ENCODE data around the gene SLC49A4. TPM values are rescaled to one million over a fixed set of nuclear protein-coding genes. Genes with fewer than 3 reads are reported as not detected.
A peak's percentile ranks its signal among the peaks of the same experiment; 100 is the strongest.

Gene SLC49A4
- total and polyA plus RNA-seq, 12 donors = 3.1 to 19.7 (median 15.3) TPM

DNA sequence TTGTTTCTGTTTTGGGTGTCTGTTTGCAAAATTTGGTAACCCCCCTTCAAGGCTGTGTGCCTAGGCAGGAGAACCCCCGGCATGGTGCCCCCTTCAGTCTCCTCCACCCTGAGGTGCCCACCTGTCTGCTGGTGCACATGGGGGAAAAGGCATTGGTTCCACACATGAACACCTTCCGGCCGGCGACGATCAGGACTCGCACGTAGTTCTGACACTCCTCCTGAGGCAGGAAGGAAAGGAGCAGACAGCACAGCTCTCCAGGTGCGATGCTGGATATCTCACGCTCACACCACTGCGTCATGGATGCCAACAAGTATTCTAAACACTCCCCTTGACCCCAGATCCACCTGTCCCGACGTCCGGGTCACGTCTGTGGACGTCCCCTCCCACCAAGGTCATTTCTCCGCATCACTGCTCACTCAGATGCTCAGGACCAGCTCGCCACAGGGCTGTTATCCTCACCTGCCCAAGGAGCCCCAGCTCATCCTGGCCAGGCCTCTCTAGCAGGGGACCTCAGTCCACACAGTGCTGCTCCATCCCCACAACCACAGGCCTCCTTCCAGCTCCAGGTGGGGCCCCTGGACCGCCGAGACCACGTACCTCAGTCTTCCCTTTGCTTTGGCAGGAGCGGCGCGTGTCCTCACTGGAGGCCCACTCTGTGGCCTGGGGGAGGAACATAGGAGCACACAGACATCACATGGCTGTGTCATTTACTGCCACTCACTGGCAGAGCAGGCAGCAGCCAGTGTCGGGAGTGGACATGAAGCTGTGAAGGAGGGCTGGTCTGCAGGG, 133.7 kb downstream of the SLC49A4 start:
- TF ChIP-seq, protein P1, sequence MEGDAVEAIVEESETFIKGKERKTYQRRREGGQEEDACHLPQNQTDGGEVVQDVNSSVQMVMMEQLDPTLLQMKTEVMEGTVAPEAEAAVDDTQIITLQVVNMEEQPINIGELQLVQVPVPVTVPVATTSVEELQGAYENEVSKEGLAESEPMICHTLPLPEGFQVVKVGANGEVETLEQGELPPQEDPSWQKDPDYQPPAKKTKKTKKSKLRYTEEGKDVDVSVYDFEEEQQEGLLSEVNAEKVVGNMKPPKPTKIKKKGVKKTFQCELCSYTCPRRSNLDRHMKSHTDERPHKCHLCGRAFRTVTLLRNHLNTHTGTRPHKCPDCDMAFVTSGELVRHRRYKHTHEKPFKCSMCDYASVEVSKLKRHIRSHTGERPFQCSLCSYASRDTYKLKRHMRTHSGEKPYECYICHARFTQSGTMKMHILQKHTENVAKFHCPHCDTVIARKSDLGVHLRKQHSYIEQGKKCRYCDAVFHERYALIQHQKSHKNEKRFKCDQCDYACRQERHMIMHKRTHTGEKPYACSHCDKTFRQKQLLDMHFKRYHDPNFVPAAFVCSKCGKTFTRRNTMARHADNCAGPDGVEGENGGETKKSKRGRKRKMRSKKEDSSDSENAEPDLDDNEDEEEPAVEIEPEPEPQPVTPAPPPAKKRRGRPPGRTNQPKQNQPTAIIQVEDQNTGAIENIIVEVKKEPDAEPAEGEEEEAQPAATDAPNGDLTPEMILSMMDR (IDR thresholded peaks at IDR 0.05) = no peak
- Histone ChIP-seq H3K27ac (no peak overlapping the region), H3K36me3 (no peaks in the 10 kb centered on the region), H3K4me1 (peaks cover 0 to 16% (median 0%) of the 10 kb centered on the region in 9 donors), H3K9me3 (no peaks in the 10 kb centered on the region), H3K4me3 (no peak overlapping the region), H3K27me3 (peaks cover 0 to 12% (median 0%) of the 10 kb centered on the region in 7 donors)
- no peak for DNase-seq
- peak in 2 of 8 donors; percentile 17 to 25 for ATAC-seq
- intact Hi-C loops (cut with DNase I) = no loop called here
- 91% methylated on average over 24 of the region's 24 CpGs for WGBS, 2 donors

DNA sequence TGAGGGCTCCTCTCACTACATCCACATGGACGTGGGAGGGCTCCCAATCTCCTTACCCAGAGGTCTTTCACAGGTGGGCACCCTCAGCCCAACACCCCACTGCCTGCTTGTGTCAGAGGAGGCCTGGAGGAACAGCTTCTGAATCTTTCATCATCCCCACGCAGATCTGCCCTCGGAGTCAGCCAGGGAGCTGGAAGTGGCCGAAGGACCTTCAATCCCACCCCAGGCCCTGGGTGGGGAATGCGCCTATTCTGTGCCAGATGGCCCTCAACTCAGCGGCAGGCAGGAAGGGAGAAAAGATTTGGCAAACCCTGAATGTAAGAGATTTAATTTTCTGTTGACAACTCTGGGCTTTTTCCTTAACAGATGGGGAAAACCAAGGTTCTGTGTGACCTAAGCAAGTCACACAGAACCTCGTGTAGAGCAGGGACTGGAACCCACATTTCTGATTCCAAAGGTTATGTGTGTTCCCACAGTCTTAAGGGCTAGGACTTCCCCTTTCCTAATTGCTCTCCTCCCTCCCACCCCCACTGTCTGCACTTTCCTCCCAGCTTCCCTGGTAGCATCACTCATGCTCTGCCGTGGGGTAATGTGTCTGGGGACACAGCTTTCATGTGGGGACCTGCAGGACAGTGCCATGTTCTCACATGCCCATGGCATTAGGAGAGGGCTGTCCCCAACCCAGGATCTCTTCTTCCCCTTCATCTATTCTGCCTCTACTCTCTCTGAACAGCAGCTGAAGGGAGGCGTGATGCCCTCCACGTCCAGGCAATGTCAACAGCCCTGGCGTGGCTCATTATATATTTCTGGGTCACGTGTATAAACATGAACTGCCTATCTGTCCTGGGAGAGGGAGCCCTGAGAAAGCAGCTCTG, 134.6 kb downstream of the SLC49A4 start:
- H3K27ac ChIP-seq = no peak overlapping the region
- peaks cover 0 to 16% (median 0%) of the 10 kb centered on the region in 9 donors for H3K4me1 ChIP-seq
- H3K36me3 ChIP-seq = no peaks in the 10 kb centered on the region
- DNase-seq (no peak), ATAC-seq (peak in 5 of 8 donors; percentile 19 to 60 (median 43))
- peaks cover 0 to 4% (median 0%) of the 10 kb centered on the region in 7 donors for H3K27me3 ChIP-seq
- H3K9me3 ChIP-seq = no peaks in the 10 kb centered on the region
- H3K4me3 ChIP-seq = no peak overlapping the region
- intact Hi-C loops (cut with DNase I) = loop anchor here in 1 of 10 donors (10.0 kb wide), 1 partner anchor 325 kb away; no protein-coding TSS in a partner anchor
- TF ChIP-seq, protein P1 (IDR thresholded peaks at IDR 0.05) = no peak
- WGBS, 2 donors = 58 to 62% methylated on average over 12 of the region's 12 CpGs

DNA sequence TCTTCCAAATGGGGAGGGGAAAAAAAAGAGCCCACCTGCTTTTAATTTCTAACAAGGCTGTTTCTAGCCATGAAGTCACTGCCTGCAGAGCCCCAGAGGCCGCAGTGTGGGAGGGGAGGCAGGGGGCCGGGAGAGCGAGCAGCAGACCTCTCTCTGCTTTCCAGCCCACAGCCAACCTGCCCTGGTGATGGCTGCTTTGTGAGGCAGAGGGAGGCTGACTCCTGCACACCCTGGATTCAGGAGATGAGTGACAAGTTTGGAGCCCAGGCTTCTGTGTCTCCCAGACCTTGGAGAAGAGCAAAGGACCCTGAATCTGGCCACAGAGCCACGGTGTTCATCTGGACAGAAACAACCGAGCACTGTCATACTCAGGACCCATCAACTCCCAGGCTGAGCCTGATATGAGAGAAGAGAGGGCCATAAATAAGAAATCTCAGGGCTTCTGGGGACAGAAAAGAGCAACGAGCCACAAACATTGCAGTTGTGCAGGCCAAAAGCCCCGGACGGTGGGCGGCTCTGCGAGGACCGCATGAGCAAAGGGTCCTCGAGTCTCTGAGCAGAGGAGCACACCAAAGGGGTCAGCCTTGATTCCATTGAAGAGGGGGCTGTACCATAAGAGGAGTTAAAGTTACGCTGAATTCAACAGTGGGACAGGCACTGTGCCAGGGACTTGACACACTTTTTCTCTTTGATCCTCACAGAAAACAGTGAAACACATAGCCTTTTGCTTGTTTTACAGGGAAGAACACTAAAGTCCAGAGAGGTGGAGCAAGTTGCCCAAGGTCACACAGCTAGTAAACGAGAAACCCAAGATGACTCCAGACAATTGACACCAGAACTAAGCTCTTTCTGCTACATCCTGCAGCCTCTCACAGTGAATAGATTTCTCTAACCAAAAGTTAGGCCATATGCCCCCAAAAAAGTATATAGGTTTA, 135.5 kb downstream of the SLC49A4 start:
- DNase-seq = no peak
- 78 to 83% methylated on average over 14 of the region's 14 CpGs for WGBS, 2 donors
- no peaks in the 10 kb centered on the region for H3K36me3 ChIP-seq
- H3K9me3 ChIP-seq = no peaks in the 10 kb centered on the region
- intact Hi-C loops (cut with DNase I) = loop anchor here in 1 of 10 donors (10.0 kb wide), 1 partner anchor 324 kb away; no protein-coding TSS in a partner anchor
- H3K4me3 ChIP-seq = no peak overlapping the region
- H3K4me1 ChIP-seq = peaks cover 0 to 16% (median 0%) of the 10 kb centered on the region in 9 donors
- TF ChIP-seq, protein P1 (IDR thresholded peaks at IDR 0.05) = no peak
- peak in 1 of 8 donors; percentile 25 for ATAC-seq
- H3K27ac ChIP-seq = no peak overlapping the region
- H3K27me3 ChIP-seq = peaks cover 0 to 4% (median 0%) of the 10 kb centered on the region in 7 donors

Other genes with a start within 250 kb of the SLC49A4 start
- 10 to 100 TPM in 9 of 10 donors, 1 to 10 TPM in 1; 9.1 to 60.4 (median 15.2) TPM for gene PARP9, start 230.8 kb upstream of the SLC49A4 start, total RNA-seq
- 10 to 100 TPM in 1 of 2 donors, 1 to 10 TPM in 1; 7.1 to 18.1 TPM for gene PARP9, start 230.8 kb upstream of the SLC49A4 start, polyA plus RNA-seq
- 10 to 100 TPM in 6 of 10 donors, 1 to 10 TPM in 4; 8.0 to 61.1 (median 14.4) TPM for gene DTX3L, start 230.7 kb upstream of the SLC49A4 start, total RNA-seq
- gene DTX3L, start 230.7 kb upstream of the SLC49A4 start, polyA plus RNA-seq = 1 to 10 TPM; 3.2 to 7.4 TPM
- 1 to 10 TPM in 1 of 10 donors, under 1 TPM in 9; 0.21 to 1.7 (median 0.60) TPM for gene PARP15, start 217.4 kb upstream of the SLC49A4 start, total RNA-seq
- 1 to 10 TPM in 1 of 2 donors, under 1 TPM in 1; 0.23 to 1.5 TPM for gene PARP15, start 217.4 kb upstream of the SLC49A4 start, polyA plus RNA-seq
- gene PARP14, start 114.2 kb upstream of the SLC49A4 start, total RNA-seq = 10 to 100 TPM in 9 of 10 donors, 1 to 10 TPM in 1; 8.9 to 81.9 (median 13.2) TPM
- gene PARP14, start 114.2 kb upstream of the SLC49A4 start, polyA plus RNA-seq = 10 to 100 TPM in 1 of 2 donors, 1 to 10 TPM in 1; 4.1 to 13.5 TPM
- gene HSPBAP1, start 1.2 kb upstream of the SLC49A4 start, total RNA-seq = 1 to 10 TPM; 2.7 to 6.8 (median 4.0) TPM
- gene HSPBAP1, start 1.2 kb upstream of the SLC49A4 start, polyA plus RNA-seq = 10 to 100 TPM in 1 of 2 donors, 1 to 10 TPM in 1; 3.6 to 18.5 TPM
- 10 to 100 TPM in 4 of 10 donors, 1 to 10 TPM in 6; 1.3 to 12.7 (median 7.4) TPM for gene SEMA5B, start 232.7 kb downstream of the SLC49A4 start, total RNA-seq
- gene SEMA5B, start 232.7 kb downstream of the SLC49A4 start, polyA plus RNA-seq = 10 to 100 TPM in 1 of 2 donors, 1 to 10 TPM in 1; 4.2 to 10.3 TPM

All from heart right ventricle (tissue), 16 donors.